GM18951 (cell line): ENCODE measurements around the gene SMIM41.

Experiments used
- POLR2A ChIP-seq: IDR thresholded peaks from 4 replicates; pipeline ENCODE4 v1.6.1; 2011; ENCODE audit warnings: mild to moderate bottlenecking; ENCODE audit not compliant: insufficient read length, insufficient read depth; ENCODE audit errors: extremely low read depth
- in situ Hi-C: fragments of 300-500 bp; cut with MboI; formaldehyde crosslinking; loops from one replicate; pipeline ENCODE4 v1.12.0; 2022; ENCODE audit warnings: low sequenced_read_pairs, mixed read lengths, inconsistent platforms; ENCODE audit not compliant: unreplicated experiment

The SMIM41 gene

GRCh38 chr12:52121824-52122539, 42.5 kb downstream of the SMIM41 start:
- TF ChIP-seq POLR2A, result no peak
- in situ Hi-C loops, result loop anchor here (10.0 kb wide), 1 partner anchor 97 kb away; no protein-coding TSS in a partner anchor

- TF ChIP-seq POLR2A, result no peak
- in situ Hi-C loops, result loop anchor here (10.0 kb wide), 1 partner anchor 98 kb away; no protein-coding TSS in a partner anchor
Measured at GRCh38 chr12:52122540-52122871, 43.0 kb downstream of the SMIM41 start.

GRCh38 chr12:52122904-52123303, 43.4 kb downstream of the SMIM41 start:
- no peak for TF ChIP-seq POLR2A
- in situ Hi-C loops, result loop anchor here (10.0 kb wide), 1 partner anchor 98 kb away; no protein-coding TSS in a partner anchor

DNA sequence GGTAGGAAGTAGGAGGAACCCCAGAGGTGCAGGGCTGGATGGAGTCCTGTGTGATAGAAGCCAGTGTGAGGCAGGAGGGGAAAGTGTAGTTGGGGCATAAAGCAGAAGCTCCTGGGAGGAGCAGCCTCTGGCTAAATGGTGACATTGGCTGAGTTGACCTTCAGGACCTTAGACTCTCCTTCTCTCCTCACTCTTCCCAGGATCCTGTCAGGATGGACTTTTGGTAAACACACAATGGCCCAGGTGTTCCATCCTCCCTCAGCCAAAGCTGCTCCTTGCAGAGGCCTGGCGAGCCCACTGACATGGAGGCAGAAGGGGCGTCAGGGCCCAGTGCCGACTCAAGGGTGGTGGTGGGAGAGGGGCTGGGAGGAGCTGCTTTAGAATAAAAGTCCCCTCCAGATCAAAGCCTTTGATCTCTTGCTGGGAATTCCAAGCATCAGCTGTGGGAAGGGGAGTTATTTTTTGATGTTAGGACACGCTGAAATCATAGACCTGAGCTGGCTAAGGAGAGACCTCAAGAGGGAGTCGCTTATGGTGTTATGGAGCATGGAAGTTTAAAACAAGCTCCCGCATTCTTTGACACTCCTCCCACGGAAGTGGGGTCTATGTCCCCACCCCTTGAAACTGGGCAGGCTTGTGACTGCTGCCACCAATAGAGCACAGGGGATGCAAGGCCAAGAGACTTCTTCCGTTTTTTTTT, 44.1 kb downstream of the SMIM41 start:
- TF ChIP-seq POLR2A, result no peak
- in situ Hi-C loops, result loop anchor here (10.0 kb wide), 1 partner anchor 99 kb away; no protein-coding TSS in a partner anchor

DNA sequence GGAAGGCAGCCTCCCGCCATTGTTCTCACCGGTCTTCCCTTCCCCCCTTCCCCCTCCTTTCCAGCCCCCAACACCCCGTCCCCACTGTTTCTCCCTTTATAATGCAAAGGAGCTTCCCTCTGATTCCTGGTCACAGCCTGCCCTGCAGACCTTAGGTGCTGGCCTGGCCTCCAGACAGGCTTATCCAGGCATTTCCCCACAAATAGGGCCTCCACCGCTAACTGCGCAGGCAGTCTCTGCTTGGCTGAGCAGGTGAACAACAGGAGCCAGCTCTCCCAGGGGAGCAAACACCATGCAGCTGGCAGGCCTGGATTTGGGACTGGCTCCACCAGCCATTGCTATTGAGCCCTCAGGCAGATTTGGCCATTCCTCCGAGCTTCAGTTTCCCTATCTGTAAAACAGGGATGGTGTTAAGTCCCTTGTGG, 46.0 kb downstream of the SMIM41 start:
- in situ Hi-C loops, result loop anchor here (10.0 kb wide), 1 partner anchor 101 kb away; no protein-coding TSS in a partner anchor
- TF ChIP-seq POLR2A, result no peak

GRCh38 chr12:52126050-52126604, 46.6 kb downstream of the SMIM41 start:
- no peak for TF ChIP-seq POLR2A
- in situ Hi-C loops, result loop anchor here (10.0 kb wide), 1 partner anchor 101 kb away; no protein-coding TSS in a partner anchor

- in situ Hi-C loops, result loop anchor here (10.0 kb wide), 1 partner anchor 102 kb away; no protein-coding TSS in a partner anchor
- TF ChIP-seq POLR2A, result no peak
Measured at GRCh38 chr12:52126605-52127578, 47.4 kb downstream of the SMIM41 start.

GRCh38 chr12:52127683-52128450, 48.4 kb downstream of the SMIM41 start:
- TF ChIP-seq POLR2A, result no peak
- in situ Hi-C loops, result loop anchor here (10.0 kb wide), 1 partner anchor 103 kb away; no protein-coding TSS in a partner anchor

DNA sequence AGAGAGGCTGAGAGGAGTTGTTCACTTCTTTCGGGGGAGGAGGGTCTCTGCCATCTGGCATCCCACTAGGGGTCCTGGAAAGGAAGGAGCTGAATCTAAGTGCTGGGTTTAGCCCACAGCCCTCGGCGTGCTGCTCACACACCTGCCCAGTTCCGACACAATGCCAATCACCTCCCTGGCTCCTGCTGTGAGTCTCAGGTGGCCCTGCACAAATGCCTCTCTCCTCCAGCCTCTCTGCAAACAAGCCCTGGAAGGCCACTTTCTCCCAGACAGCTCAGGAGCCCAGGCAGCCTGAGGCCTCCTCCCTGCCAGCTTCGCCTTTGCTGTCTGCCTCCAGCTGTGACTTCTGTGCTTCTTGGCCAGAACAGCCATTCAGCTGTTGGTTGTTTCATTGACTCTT, 51.2 kb downstream of the SMIM41 start:
- no peak for TF ChIP-seq POLR2A
- in situ Hi-C loops, result no loop called here

- in situ Hi-C loops, result no loop called here
- no peak for TF ChIP-seq POLR2A
Measured at GRCh38 chr12:52132754-52133161, 53.3 kb downstream of the SMIM41 start.

DNA sequence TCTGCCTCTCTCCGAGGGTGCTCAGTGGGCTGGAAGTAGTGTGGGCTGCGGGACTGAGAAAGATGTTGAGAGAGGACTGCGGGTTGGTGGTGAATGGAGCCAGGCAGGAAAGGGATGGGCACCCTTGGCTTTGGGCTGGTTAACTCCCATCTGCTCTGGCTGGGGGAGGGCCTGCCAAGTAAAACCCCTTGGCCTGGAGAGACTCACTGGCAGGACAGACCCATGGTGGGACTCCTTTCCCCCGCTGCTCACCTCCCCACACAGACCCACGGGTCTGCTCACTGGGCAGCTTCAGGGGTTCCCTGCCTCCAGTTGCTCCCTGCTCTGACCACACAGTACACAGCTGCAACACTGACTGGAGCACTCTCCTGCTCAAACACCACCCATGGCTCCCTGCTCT, 58.2 kb downstream of the SMIM41 start:
- in situ Hi-C loops, result no loop called here
- TF ChIP-seq POLR2A, result no peak

DNA sequence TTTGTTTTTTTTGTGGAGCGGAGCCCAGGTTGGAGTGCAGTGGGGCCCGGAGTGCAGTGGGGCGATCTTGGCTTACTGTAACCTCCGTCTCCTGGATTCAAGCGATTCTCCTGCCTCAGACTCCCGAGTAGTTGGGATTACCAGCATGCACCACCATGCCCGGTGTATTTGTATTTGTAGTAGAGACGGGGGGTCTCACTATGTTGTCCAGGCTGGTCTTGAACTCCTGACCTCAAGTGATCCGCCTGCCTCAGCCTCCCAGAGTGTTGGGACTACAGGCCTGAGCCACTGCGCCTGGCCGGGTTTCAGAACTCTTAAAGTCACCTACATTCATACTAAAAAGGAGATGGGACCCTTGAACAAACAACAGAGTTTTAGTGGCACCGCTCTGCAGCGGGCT, 59.6 kb downstream of the SMIM41 start:
- in situ Hi-C loops, result no loop called here
- TF ChIP-seq POLR2A, result no peak
